ENCODE results near the gene KIAA1191. TPM values are rescaled to one million over a fixed set of nuclear protein-coding genes. Genes with fewer than 3 reads are reported as not detected.

KIAA1191 gene
- total RNA-seq, 4 donors from 2014 or later, result 98.1 to 116 (median 109) TPM

DNA sequence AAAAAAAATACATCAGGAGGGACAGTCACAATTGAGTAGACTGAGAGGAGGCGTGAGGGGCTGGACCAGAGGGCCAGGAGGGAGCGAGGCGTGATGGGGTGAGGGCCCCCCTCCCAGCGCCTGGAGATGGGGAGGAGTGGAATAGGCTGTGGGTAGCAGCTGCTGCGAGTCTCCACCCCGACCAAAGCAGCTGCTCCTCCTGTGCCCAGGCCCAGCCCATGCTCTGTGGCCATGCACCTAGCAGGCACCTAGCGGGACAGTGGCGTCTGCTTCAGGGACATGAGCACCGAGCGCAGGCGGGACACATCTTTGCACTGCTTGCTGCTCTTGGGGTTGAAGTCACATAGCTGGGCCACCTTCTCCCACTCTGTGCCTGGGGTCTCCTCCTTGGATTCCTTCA is 31.0 kb upstream of the KIAA1191 start:
- 83% methylated on average over 8 of the region's 11 CpGs for WGBS
- Histone ChIP-seq H3K27ac (no peak overlapping the region), H3K9me3 (no peaks in the 10 kb centered on the region), H3K4me3 (no peak overlapping the region), H3K27me3 (no peaks in the 10 kb centered on the region), H3K4me1 (peaks cover 19% of the 10 kb centered on the region), H3K36me3 (peaks cover 60% of the 10 kb centered on the region)
- no peak for DNase-seq (ENCODE audit: low spot score in 2 of 2)
- TF ChIP-seq EP300 (IDR thresholded peaks at IDR 0.05) (no peak), POLR2AphosphoS5 (IDR thresholded peaks at IDR 0.05) (no peak), POLR2A (IDR thresholded peaks at IDR 0.05) (no peak)
- TF ChIP-seq, protein P1, sequence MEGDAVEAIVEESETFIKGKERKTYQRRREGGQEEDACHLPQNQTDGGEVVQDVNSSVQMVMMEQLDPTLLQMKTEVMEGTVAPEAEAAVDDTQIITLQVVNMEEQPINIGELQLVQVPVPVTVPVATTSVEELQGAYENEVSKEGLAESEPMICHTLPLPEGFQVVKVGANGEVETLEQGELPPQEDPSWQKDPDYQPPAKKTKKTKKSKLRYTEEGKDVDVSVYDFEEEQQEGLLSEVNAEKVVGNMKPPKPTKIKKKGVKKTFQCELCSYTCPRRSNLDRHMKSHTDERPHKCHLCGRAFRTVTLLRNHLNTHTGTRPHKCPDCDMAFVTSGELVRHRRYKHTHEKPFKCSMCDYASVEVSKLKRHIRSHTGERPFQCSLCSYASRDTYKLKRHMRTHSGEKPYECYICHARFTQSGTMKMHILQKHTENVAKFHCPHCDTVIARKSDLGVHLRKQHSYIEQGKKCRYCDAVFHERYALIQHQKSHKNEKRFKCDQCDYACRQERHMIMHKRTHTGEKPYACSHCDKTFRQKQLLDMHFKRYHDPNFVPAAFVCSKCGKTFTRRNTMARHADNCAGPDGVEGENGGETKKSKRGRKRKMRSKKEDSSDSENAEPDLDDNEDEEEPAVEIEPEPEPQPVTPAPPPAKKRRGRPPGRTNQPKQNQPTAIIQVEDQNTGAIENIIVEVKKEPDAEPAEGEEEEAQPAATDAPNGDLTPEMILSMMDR (IDR thresholded peaks at IDR 0.05), result no peak

DNA sequence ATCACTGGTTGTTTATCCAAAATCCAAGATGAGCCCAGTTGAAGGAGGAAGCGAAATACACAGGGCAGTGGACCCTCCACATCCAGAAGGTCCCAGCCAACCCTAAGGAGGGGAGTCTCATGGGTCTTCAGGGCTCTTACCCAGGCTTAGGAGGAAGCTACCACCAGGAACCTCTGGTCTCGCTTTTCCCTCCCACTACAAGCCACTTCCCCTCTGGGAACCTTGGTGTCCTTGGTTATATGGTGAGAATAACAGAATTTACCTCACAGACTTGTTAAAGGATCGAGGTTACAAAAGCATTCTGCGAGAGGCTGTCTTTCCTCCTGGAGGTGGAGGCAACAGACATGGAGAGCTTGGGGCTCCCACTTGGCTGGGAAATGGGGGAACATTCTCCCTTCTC is 30.4 kb upstream of the KIAA1191 start:
- 83% methylated on average over 4 of the region's 4 CpGs for WGBS
- H3K27me3 ChIP-seq, result no peaks in the 10 kb centered on the region
- no peak for DNase-seq (ENCODE audit: low spot score in 2 of 2)
- no peaks in the 10 kb centered on the region for H3K9me3 ChIP-seq
- H3K36me3 ChIP-seq, result peaks cover 57% of the 10 kb centered on the region
- TF ChIP-seq, protein P1 (IDR thresholded peaks at IDR 0.05), result no peak
- TF ChIP-seq EP300 (IDR thresholded peaks at IDR 0.05), result no peak
- no peak for TF ChIP-seq POLR2AphosphoS5 (IDR thresholded peaks at IDR 0.05)
- no peak for TF ChIP-seq POLR2A (IDR thresholded peaks at IDR 0.05)
- no peak overlapping the region for H3K4me3 ChIP-seq
- no peak overlapping the region for H3K27ac ChIP-seq
- peaks cover 24% of the 10 kb centered on the region for H3K4me1 ChIP-seq

DNA sequence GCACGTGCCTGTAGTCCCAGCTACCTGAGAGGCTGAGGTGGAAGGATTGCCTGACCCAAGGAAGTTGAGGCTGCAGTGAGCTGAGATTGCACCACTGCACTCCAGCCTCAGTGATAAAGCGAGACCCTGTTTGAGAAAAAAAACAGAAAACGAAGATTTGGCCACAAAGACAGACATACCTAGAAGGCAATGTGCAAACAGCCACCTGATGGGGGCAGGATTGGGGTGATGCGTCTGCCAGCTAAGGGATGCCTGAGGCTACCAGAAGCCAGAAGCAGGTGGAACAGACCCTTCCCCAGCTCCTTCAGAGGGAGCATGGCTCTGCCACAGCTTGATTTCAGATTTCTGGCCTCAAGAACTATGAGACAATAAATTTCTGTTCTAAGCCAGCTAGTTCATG is 29.9 kb upstream of the KIAA1191 start:
- no peak for TF ChIP-seq POLR2A (IDR thresholded peaks at IDR 0.05)
- no peak for TF ChIP-seq POLR2AphosphoS5 (IDR thresholded peaks at IDR 0.05)
- TF ChIP-seq, protein P1 (IDR thresholded peaks at IDR 0.05), result no peak
- no peak for TF ChIP-seq EP300 (IDR thresholded peaks at IDR 0.05)
- H3K27me3 ChIP-seq, result no peaks in the 10 kb centered on the region
- no peak for DNase-seq (ENCODE audit: low spot score in 2 of 2)
- no peaks in the 10 kb centered on the region for H3K9me3 ChIP-seq
- peaks cover 25% of the 10 kb centered on the region for H3K4me1 ChIP-seq
- H3K27ac ChIP-seq, result no peak overlapping the region
- WGBS, result 86% methylated on average over 4 of the region's 4 CpGs
- no peak overlapping the region for H3K4me3 ChIP-seq
- peaks cover 51% of the 10 kb centered on the region for H3K36me3 ChIP-seq

DNA sequence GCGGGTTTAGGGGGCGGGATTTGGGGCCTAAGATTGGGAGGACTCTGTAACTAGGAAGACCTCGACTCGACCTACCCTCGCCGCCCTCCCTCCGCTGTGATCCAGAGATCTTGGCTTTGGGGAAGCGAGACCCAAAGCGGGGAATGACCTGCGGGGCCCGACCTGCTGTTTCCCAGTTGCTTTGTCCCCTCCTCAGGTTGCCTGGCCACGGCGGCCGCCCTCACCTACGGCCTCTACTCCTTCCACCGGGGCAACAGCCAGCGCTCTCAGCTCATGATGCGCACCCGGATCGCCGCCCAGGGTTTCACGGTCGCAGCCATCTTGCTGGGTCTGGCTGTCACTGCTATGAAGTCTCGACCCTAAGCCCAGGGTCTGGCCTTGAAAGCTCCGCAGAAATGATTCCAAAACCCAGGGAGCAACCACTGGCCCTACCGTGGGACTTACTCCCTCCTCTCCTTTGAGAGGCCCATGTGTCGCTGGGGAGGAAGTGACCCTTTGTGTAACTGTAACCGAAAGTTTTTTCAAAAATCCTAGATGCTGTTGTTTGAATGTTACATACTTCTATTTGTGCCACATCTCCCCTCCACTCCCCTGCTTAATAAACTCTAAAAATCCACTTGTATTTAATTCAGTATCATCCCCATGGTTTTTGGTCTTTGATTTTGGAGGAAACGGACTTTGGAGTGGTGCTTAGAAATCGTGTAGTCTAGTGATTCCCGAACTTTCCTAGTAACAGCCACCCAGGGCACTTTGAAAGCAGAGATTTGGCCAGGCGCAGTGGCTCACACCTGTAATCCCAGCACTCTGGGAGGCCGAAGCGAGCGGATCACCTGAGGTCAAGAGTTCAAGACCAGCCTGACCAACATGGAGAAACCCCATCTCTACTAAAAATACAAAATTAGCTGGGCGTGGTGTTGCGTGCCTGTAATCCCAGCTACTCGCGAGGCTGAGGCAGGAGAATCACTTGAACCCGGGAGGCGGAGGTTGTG is 27.9 kb upstream of the KIAA1191 start:
- Histone ChIP-seq H3K36me3 (peaks cover 47% of the 10 kb centered on the region), H3K4me3 (peak overlapping the region; percentile 75), H3K4me1 (peaks cover 30% of the 10 kb centered on the region), H3K9me3 (no peaks in the 10 kb centered on the region), H3K27me3 (no peaks in the 10 kb centered on the region), H3K27ac (peak overlapping the region; percentile 95)
- WGBS, result 28% methylated on average over 41 of the region's 41 CpGs
- DNase-seq (ENCODE audit: low spot score in 2 of 2), result no peak
- peak in 1 of 2 donors; percentile 29 for TF ChIP-seq POLR2A (IDR thresholded peaks at IDR 0.05)
- TF ChIP-seq EP300 (IDR thresholded peaks at IDR 0.05), result no peak
- TF ChIP-seq POLR2AphosphoS5 (IDR thresholded peaks at IDR 0.05), result peak in 1 of 3 donors; percentile 8
- TF ChIP-seq, protein P1 (IDR thresholded peaks at IDR 0.05), result no peak

DNA sequence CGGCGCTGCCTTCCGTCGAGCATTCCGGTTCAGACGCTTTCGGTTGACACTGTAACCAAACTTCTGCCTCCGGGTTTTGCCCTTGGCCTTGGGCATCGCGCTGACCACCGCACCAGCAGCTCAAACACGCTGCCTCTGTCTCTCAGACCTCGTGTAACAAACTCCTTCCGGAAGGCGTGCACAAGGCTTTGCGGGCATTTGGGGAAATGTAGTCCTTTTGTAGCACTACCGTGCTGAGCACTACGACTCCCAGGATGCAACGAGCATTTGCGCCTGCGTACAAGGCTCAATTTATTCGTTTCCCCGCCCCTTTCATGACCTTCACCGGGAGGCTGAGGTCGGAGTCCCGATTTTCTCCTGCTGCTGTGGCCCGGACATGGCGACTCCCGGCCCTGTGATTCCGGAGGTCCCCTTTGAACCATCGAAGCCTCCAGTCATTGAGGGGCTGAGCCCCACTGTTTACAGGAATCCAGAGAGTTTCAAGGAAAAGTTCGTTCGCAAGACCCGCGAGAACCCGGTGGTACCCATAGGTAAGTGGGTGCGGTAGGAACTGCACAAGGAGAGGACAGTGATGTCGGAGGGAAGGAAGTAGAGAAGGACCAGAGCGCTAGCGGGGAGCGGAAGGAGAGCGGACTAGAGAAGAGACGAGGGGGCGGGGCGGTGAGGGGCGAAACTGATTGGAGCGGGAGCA is 27.0 kb upstream of the KIAA1191 start, which contains the start of the genes HIGD2A and NOP16:
Gene HIGD2A, plus strand, starts transcription at position 308 of the 691 bp plus-strand sequence. Its CDS starts 69 bp downstream, at position 377.
Gene NOP16, minus strand, starts transcription at position 155 of the 691 bp plus-strand sequence. Its CDS starts 59 bp downstream, at position 96.
- Histone ChIP-seq H3K4me3 (peak within 1 kb of the TSS; percentile 75), H3K4me1 (peaks cover 30% of the 10 kb centered on the region), H3K9me3 (no peaks in the 10 kb centered on the region), H3K27me3 (no peaks in the 10 kb centered on the region), H3K36me3 (peaks cover 50% of the 10 kb centered on the region), H3K27ac (peak within 1 kb of the TSS; percentile 95)
- peak; percentile 100 for DNase-seq (ENCODE audit: low spot score in 2 of 2)
- WGBS, result under 1% methylated on average over 45 of the region's 47 CpGs
- no peak for TF ChIP-seq EP300 (IDR thresholded peaks at IDR 0.05)
- peak in 1 of 2 donors; percentile 11 for TF ChIP-seq POLR2A (IDR thresholded peaks at IDR 0.05)
- TF ChIP-seq, protein P1 (IDR thresholded peaks at IDR 0.05), result no peak
- TF ChIP-seq POLR2AphosphoS5 (IDR thresholded peaks at IDR 0.05), result peak in 2 of 3 donors; percentile 84 to 90

Data from suprapubic skin (tissue), 4 donors.